Hematopoietic multipotent progenitor cell treated with erythropoietin and hydrocortisone succinate and interleukin-3 and kit ligand, for 17 days (in vitro differentiated cells): ENCODE results near the gene INCENP.
"Not testable (repeated sequence)": the region's sequence is repeated elsewhere in the genome, so short reads cannot be mapped to it uniquely, and the experiment has no call there.

Source experiments
- DNase-seq: peaks from one replicate; pipeline ENCODE4 v3.0.0-alpha.2; 2015; ENCODE audit warnings: low spot score

Gene INCENP

DNA sequence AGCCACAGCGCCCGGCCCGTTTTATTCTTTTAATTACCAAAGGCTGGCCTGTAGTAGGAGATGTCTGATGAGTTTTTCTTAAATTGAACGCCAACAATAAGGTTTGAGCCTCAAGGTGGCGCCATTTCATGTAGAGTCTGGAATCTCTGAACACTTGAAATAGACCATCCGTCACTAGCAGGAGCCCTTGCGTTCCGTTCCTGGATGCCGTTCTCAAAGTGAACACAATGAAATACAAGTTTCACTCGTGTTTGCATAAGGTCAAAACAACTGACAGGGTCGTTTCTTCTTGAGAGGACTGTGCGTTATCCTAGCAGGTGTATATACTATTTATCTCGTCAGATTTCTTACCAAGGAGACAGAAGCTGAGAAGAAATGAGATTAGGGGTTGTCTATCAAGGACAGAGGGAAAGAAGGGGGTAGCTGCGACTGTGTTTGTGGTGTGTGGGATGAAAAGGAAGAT lies 47.5 kb downstream of the INCENP start:
- peak; percentile 48 for DNase-seq

DNA sequence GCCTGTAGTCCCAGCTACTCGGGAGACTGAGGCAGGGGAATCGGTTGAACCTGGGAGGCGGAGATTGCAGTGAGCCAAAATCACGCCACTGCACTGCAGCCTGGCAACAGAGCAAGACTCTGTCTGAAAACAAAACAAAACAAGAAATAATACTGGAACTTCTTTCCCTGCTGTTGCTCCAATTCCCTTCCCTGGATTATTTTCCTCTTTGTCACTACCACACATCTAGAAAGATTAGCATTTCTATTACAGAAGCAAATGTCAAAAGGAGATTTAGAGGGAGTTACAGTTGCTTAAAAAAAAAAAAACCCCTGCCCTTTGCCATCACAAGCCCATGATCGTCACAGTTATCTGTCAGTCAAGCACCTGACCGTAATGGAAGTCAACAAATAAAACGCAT lies 48.5 kb downstream of the INCENP start:
- no peak for DNase-seq

DNA sequence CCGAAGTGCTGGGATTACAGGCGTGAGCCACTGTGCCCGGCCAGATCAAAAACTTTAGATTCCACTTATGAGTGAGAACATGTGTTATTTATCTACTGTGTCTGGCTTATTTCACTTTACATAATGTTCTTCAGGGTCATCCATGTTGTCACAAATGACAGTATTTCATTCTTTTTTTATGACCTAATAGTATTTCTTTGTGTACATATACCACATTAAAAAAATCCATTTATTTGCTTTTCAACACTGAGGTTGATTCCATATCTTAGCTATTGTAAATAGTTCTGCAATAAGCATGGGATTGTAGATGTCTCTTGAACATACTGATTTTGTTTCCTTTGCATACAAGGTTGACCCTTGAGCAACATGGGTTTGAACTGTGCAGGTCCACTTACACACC lies 53.0 kb downstream of the INCENP start:
- DNase-seq: no peak

GRCh38 chr11:62179995-62180394 lies 56.2 kb downstream of the INCENP start:
- DNase-seq: no peak

DNA sequence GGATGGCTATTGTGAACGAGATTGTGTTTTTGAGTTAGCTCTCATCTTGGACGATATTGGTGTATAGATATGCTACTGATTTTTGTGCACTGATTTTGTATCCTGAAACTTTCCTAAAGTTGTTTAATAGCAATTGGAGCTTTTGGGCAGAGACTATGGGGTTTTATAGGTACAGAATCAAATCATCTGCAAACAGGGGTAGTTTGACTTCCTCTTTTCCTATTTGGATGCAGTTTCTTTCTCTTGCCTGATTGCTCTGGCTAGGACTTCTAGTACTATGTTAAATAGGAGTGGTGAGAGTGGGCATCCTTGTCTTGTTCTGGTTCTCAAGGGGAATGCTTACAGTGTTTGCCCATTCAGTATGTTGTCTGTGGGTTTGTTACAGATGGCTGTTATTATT lies 57.3 kb downstream of the INCENP start:
- DNase-seq: no peak

DNA sequence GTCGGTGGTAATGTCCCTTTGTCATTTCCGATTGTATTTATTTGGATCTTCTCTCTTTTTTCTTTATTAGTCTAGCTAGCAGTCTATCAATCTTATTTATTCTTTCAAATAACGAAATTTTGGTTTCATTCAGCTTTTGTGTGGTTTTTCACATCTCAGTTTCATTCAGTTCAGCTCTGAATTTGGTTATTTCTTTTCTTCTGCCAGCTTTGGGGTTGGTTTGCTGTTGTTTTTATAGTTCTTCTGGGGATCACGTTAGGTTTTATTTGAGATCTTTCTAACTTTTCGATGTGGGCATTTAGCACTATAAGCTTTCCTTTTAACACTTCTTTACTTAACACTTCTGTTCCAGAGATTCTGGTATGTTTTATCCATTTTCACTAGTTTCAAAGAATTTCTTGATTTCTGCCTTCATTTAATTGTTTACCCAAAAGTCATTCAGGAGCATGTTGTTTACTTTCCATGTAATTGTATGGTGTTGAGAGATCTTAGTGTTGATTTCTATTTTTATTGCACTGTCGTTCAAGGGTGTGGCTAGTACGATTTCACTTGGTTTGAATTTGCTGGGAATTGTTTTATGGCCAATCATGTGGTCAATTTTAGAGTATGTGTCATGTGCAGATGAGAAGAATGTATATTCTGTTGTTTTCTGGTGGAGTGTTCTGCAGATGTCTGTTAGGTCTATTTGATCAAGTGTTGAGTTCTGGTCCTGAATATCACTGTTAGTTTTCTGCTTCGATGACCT lies 58.5 kb downstream of the INCENP start:
- no peak for DNase-seq

DNA sequence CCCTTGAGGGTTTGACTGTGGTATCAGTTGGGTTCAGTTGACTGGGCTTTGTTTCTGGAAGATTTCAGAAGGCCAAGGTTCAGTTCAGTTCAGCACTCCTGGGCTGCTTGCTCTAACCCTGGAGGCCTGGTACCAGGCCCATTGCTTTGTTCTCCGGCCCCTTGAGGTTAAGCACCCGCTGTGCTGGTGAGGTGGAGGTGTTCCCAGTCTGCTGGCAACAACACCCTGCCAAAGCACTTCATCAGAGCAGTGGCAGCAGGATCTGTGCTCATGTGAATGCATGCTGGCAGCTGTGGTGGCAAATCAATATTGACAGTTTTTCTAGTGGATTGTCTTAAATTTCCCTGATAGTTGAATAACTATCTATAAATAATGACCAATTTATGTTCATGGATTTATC lies 62.4 kb downstream of the INCENP start:
- no peak for DNase-seq

DNA sequence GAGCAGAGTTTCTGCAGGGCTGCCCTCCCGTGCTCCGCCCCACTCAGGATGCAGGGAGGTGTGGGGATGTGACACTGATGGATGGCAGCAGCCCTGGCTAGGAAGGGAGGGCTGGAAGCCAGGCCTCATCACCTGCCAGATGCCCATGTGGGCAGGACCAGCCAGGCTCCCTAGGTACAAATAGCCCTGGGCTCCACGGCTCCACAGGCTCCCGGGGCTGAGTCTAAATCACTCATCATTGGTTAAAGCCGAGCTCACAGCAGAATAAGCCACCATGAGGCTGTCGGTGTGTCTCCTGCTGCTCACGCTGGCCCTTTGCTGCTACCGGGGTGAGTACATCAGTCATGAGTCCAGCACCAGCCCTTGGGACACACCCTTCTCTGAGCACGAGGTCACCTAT lies 66.2 kb downstream of the INCENP start, which contains the start of gene SCGB1D1:
TSS of gene SCGB1D1 (plus strand) at position 206 of the 400 bp plus-strand sequence. CDS start at position 275, 69 bp downstream.
- DNase-seq: no peak

DNA sequence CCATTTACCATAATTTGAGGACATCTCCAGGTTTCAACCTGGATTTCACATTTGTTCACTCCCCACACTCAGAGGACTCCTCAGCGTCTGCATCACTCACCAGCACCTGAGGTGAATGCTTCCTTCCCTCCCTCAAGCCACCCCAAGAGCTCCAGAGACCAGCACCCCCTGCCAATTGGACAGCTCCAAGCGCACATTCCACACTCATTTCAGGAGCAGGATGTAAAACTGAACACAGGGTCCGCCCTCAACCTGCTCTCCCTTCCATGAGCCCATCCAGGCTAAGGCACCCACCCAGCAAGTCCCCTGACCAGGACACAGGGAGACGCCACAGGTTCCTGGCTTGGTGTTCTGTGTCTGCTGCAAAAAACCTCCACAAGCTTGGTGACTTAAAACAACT lies 70.1 kb downstream of the INCENP start:
- DNase-seq: no peak

DNA sequence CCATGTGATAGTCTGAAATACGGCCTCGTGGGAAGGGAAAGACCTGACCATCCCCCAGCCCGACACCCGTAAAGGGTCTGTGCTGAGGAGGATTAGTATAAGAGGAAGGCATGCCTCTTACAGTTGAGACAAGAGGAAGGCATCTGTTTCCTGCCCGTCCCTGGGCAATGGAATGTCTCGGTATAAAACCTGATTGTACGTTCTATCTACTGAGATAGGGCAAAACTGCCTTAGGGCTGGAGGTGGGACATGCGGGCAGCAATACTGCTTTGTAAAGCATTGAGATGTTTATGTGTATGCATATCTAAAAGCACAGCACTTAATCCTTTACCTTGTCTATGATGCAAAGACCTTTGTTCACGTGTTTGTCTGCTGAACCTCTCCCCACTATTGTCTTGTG lies 71.2 kb downstream of the INCENP start:
- DNase-seq: not testable (repeated sequence)

DNA sequence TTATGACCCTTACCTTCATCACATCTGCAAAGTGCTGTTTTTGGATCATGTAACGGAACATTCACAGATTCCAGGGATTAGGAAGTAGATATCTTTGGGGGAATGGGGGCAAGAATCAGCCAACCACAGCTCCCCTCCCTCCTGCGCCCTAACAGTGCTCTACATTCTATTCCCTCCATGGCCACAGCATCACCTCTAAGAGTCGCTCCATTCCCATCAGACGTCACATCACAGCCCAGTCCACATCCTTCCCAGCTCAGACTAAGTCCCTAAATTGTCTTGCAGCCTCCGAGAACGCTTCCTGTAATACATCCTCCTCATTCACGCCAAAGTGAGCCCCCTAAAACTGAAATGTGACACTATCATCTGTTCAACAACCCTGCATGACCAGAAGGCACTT lies 72.1 kb downstream of the INCENP start:
- no peak for DNase-seq

DNA sequence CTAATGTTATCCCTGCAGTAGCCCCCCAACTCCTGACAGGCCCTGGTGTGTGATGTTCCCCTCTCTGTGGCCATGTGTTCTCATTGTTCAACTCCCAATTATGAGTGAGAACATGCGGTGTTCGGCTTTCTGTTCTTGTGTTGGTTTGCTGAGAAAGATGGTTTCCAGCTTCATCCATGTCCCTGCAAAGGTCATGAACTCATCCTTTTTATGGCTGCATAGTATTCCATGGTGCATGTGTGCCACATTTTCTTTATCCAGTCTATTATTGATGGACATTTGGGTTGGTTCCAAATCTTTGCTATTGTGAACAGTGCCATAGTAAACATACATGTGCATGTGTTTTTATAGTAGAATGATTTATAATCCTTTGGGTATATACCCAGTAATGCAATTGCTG lies 73.6 kb downstream of the INCENP start:
- DNase-seq: not testable (repeated sequence)

GRCh38 chr11:62201376-62201775 lies 77.6 kb downstream of the INCENP start:
- DNase-seq: no peak
